Fibroblast of peridontal ligament (primary cell): ENCODE measurements around the gene NEMF.
"Not testable (repeated sequence)": the region's sequence is repeated elsewhere in the genome, so short reads cannot be mapped to it uniquely, and the experiment has no call there.

Experiments used
- DNase-seq: peaks from one replicate; pipeline ENCODE4 v3.0.0-alpha.2; 2010; ENCODE audit errors: extremely low read depth

Gene NEMF

GRCh38 chr14:49816118-49816517 lies 36.5 kb downstream of the NEMF start:
- DNase-seq, result not testable (repeated sequence)

GRCh38 chr14:49808780-49809179 lies 43.8 kb downstream of the NEMF start:
- DNase-seq, result no peak

GRCh38 chr14:49796025-49796424 lies 56.6 kb downstream of the NEMF start:
- no peak for DNase-seq

- no peak for DNase-seq
These were observed 60.0 kb downstream of the NEMF start for GRCh38 chr14:49792618-49793017.

GRCh38 chr14:49786315-49786714 lies 66.3 kb downstream of the NEMF start:
- DNase-seq, result no peak

GRCh38 chr14:49783394-49784014 lies 69.1 kb downstream of the NEMF start:
- DNase-seq, result no peak

- not testable (repeated sequence) for DNase-seq
These were observed 71.5 kb downstream of the NEMF start for GRCh38 chr14:49781040-49781439.

GRCh38 chr14:49778421-49778820 lies 74.2 kb downstream of the NEMF start:
- DNase-seq, result no peak

GRCh38 chr14:49774106-49774505 lies 78.5 kb downstream of the NEMF start:
- DNase-seq, result peak; percentile 38

- not testable (repeated sequence) for DNase-seq
These were observed 80.9 kb downstream of the NEMF start for GRCh38 chr14:49771691-49772090.

GRCh38 chr14:49770212-49770817 lies 82.3 kb downstream of the NEMF start:
- DNase-seq, result peak; percentile 80

GRCh38 chr14:49769581-49770211 lies 82.9 kb downstream of the NEMF start:
- no peak for DNase-seq

GRCh38 chr14:49769171-49769570 lies 83.4 kb downstream of the NEMF start:
- DNase-seq, result peak; percentile 79

- peak; percentile 53 for DNase-seq
These were observed 84.1 kb downstream of the NEMF start for GRCh38 chr14:49768301-49769121.

GRCh38 chr14:49767571-49768300 lies 84.9 kb downstream of the NEMF start, which contains the start of gene KLHDC2:
KLHDC2 (plus strand) TSS chr14:49768153; CDS start chr14:49768469, 316 bp downstream.
- peak; percentile 75 for DNase-seq

GRCh38 chr14:49767270-49767570 lies 85.4 kb downstream of the NEMF start:
- no peak for DNase-seq

- no peak for DNase-seq
These were observed 85.7 kb downstream of the NEMF start for GRCh38 chr14:49766839-49767238.

GRCh38 chr14:49761839-49762551 lies 90.6 kb downstream of the NEMF start:
- no peak for DNase-seq

- no peak for DNase-seq
These were observed 97.2 kb downstream of the NEMF start for GRCh38 chr14:49755378-49755777.

GRCh38 chr14:49754570-49755097 lies 98.0 kb downstream of the NEMF start:
- DNase-seq, result no peak

- not testable (repeated sequence) for DNase-seq
These were observed 106.1 kb downstream of the NEMF start for GRCh38 chr14:49746476-49746875.
